PC-3 (cell line): ENCODE measurements around the gene SH3RF1.

Experiments
- CTCF ChIP-seq: fragments of 300-600 bp; sonication (generic); conservative IDR thresholded peaks from 2 replicates; pipeline ENCODE4 v1.5.1; 2017; ENCODE audit warnings: antibody characterized with exemption, low read depth, mild to moderate bottlenecking, low read length
- EZH2 ChIP-seq: fragments of 300-600 bp; sonication (generic); IDR thresholded peaks from one replicate; pipeline ENCODE4 v1.6.1; 2017; ENCODE audit warnings: antibody characterized with exemption, mild to moderate bottlenecking, low read length; ENCODE audit not compliant: unreplicated experiment

- TF ChIP-seq CTCF (no peak), EZH2 (no peak)
Measured at GRCh38 chr4:169050881-169051760, 219.6 kb downstream of the SH3RF1 start.
